Endothelial cell (in vitro differentiated cells): ENCODE data around the gene ST3GAL2. TPM values are rescaled to one million over a fixed set of nuclear protein-coding genes. Genes with fewer than 3 reads are reported as not detected.

Experiments used
- DNase-seq: peaks from one replicate; pipeline ENCODE4 v3.0.0; 2021; ENCODE audit warnings: low spot score
- H3K27ac Mint-ChIP-seq: one replicate; pipeline ENCODE4 v1.8.0; 2021; ENCODE audit warnings: mixed read lengths, inconsistent platforms; ENCODE audit not compliant: unreplicated experiment
- H3K27me3 Mint-ChIP-seq: one replicate; pipeline ENCODE4 v1.8.0; 2021; ENCODE audit warnings: mild to moderate bottlenecking, moderate library complexity, mixed read lengths, inconsistent platforms; ENCODE audit not compliant: unreplicated experiment
- H3K36me3 Mint-ChIP-seq: one replicate; pipeline ENCODE4 v1.8.0; 2021; ENCODE audit warnings: mild to moderate bottlenecking, low read depth, mixed read lengths, inconsistent platforms; ENCODE audit not compliant: unreplicated experiment
- H3K4me1 Mint-ChIP-seq: one replicate; pipeline ENCODE4 v1.8.0; 2021; ENCODE audit warnings: mild to moderate bottlenecking, mixed read lengths, inconsistent platforms; ENCODE audit not compliant: unreplicated experiment
- H3K4me3 Mint-ChIP-seq: one replicate; pipeline ENCODE4 v1.8.0; 2021; ENCODE audit warnings: mild to moderate bottlenecking, mixed read lengths, inconsistent platforms; ENCODE audit not compliant: unreplicated experiment
- H3K9me3 Mint-ChIP-seq: one replicate; pipeline ENCODE4 v1.8.0; 2021; ENCODE audit warnings: mixed read lengths, inconsistent platforms; ENCODE audit not compliant: unreplicated experiment
- total RNA-seq: library from RNA; stranded (reverse); fragmentation: NEBNext Ultra II Directional; extraction: Animal tissue kit (Norgen Biotek cat#: 25700); gene quantifications from one replicate; pipeline ENCODE4 v1.2.1, GENCODE V29; 2021; ENCODE audit not compliant: unreplicated experiment
- TF ChIP-seq, protein P1 (sequence below): fragments of 200-600 bp; sonication (generic); IDR thresholded peaks from one replicate; pipeline ENCODE4 v1.5.0; 2021; ENCODE audit warnings: antibody characterized with exemption; ENCODE audit not compliant: unreplicated experiment

Gene ST3GAL2
- total RNA-seq, 1 donor from 2014 or later, result 87.0 TPM

GRCh38 chr16:70476272-70477020 is 37.5 kb upstream of the ST3GAL2 start:
- DNase-seq, result no peak
- no peak overlapping the region for H3K4me3 Mint-ChIP-seq
- no peaks in the 10 kb centered on the region for H3K4me1 Mint-ChIP-seq
- TF ChIP-seq, protein P1, sequence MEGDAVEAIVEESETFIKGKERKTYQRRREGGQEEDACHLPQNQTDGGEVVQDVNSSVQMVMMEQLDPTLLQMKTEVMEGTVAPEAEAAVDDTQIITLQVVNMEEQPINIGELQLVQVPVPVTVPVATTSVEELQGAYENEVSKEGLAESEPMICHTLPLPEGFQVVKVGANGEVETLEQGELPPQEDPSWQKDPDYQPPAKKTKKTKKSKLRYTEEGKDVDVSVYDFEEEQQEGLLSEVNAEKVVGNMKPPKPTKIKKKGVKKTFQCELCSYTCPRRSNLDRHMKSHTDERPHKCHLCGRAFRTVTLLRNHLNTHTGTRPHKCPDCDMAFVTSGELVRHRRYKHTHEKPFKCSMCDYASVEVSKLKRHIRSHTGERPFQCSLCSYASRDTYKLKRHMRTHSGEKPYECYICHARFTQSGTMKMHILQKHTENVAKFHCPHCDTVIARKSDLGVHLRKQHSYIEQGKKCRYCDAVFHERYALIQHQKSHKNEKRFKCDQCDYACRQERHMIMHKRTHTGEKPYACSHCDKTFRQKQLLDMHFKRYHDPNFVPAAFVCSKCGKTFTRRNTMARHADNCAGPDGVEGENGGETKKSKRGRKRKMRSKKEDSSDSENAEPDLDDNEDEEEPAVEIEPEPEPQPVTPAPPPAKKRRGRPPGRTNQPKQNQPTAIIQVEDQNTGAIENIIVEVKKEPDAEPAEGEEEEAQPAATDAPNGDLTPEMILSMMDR, result no peak
- H3K9me3 Mint-ChIP-seq, result no peaks in the 10 kb centered on the region
- H3K27ac Mint-ChIP-seq, result no peak overlapping the region
- peaks cover 6% of the 10 kb centered on the region for H3K27me3 Mint-ChIP-seq
- peaks cover 11% of the 10 kb centered on the region for H3K36me3 Mint-ChIP-seq

- Mint-ChIP-seq H3K4me3 (no peak overlapping the region), H3K27ac (no peak overlapping the region), H3K9me3 (no peaks in the 10 kb centered on the region), H3K27me3 (peaks cover 6% of the 10 kb centered on the region), H3K36me3 (peaks cover 4% of the 10 kb centered on the region), H3K4me1 (no peaks in the 10 kb centered on the region)
- TF ChIP-seq, protein P1, result no peak
- DNase-seq, result no peak
Measured at GRCh38 chr16:70475054-70475871, 36.4 kb upstream of the ST3GAL2 start.

DNA sequence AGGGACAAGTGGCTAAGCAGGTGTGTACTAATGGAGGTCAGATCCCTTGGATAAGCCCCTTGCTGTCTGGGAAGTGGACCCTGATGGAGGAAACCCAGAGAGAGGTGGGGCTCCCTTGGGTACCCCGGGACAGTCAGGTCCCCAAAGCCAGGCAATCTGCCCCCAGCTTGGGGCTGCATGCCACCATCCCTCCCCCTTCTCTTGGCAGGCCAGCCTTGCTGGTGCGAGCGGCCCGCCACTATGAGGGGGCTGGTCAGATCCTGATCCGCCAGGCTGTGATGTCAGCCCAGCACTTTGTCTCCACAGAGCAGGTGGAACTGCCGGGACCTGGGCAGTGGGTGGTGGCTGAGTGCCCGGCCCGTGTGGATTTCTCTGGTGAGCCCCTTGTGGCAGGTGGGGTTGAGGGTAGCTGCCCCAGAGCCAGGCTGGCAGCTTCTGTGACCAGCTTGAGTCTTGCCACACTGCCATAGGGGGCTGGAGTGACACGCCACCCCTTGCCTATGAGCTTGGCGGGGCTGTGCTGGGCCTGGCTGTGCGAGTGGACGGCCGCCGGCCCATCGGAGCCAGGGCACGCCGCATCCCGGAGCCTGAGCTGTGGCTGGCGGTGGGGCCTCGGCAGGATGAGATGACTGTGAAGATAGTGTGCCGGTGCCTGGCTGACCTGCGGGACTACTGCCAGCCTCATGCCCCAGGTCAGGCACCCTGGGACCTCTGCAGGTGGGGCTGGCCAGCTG is 35.6 kb upstream of the ST3GAL2 start:
- Mint-ChIP-seq H3K27ac (no peak overlapping the region), H3K4me1 (no peaks in the 10 kb centered on the region), H3K9me3 (no peaks in the 10 kb centered on the region), H3K27me3 (peaks cover 6% of the 10 kb centered on the region), H3K4me3 (no peak overlapping the region), H3K36me3 (peaks cover 4% of the 10 kb centered on the region)
- DNase-seq, result no peak
- TF ChIP-seq, protein P1, result no peak

- no peaks in the 10 kb centered on the region for H3K4me1 Mint-ChIP-seq
- DNase-seq, result no peak
- no peak overlapping the region for H3K4me3 Mint-ChIP-seq
- TF ChIP-seq, protein P1, result no peak
- peaks cover 6% of the 10 kb centered on the region for H3K27me3 Mint-ChIP-seq
- peaks cover 4% of the 10 kb centered on the region for H3K36me3 Mint-ChIP-seq
- H3K27ac Mint-ChIP-seq, result no peak overlapping the region
- H3K9me3 Mint-ChIP-seq, result no peaks in the 10 kb centered on the region
Measured at GRCh38 chr16:70473446-70474319, 34.8 kb upstream of the ST3GAL2 start.
